Loucy (cell line): Measurements from ENCODE around the gene CELF4.

Experiments used
- H2AFZ ChIP-seq: fragments of 200-600 bp; sonication (generic); 2 replicates; pipeline ENCODE4 v1.6.0; 2016; ENCODE audit warnings: antibody characterized with exemption, mild to moderate bottlenecking, low read length, moderate library complexity
- H3F3A ChIP-seq: fragments of 200-600 bp; 2 replicates; pipeline ENCODE4 v1.6.0; 2016; ENCODE audit warnings: antibody characterized with exemption, low read depth, mild to moderate bottlenecking
- H3K27me3 ChIP-seq: fragments of 200-600 bp; sonication (generic); 2 replicates; pipeline ENCODE4 v1.6.1; 2014; ENCODE audit warnings: low read length, mild to moderate bottlenecking; ENCODE audit not compliant: insufficient read depth, poor library complexity, severe bottlenecking
- H3K36me3 ChIP-seq: fragments of 200-600 bp; sonication (generic); 2 replicates; pipeline ENCODE4 v1.6.1; 2016; ENCODE audit warnings: low read length; ENCODE audit not compliant: insufficient read depth
- H3K4me1 ChIP-seq: fragments of 200-600 bp; sonication (generic); 2 replicates; pipeline ENCODE4 v1.5.1; 2014; ENCODE audit warnings: low read length, mild to moderate bottlenecking; ENCODE audit not compliant: insufficient read depth, poor library complexity, severe bottlenecking
- H3K4me2 ChIP-seq: fragments of 200-600 bp; sonication (generic); 2 replicates; pipeline ENCODE4 v1.6.0; 2014; ENCODE audit warnings: antibody characterized with exemption, low read length, low read depth, mild to moderate bottlenecking; ENCODE audit not compliant: poor library complexity, severe bottlenecking
- H3K4me3 ChIP-seq: fragments of 200-600 bp; sonication (generic); 2 replicates; pipeline ENCODE4 v1.5.1; 2014; ENCODE audit warnings: low read length, mild to moderate bottlenecking, mixed read lengths; ENCODE audit not compliant: poor library complexity, severe bottlenecking
- H3K79me2 ChIP-seq: fragments of 200-600 bp; sonication (generic); 2 replicates; pipeline ENCODE4 v1.6.1; 2014; ENCODE audit warnings: low read length; ENCODE audit not compliant: insufficient read depth
- H3K9ac ChIP-seq: fragments of 200-600 bp; sonication (generic); 2 replicates; pipeline ENCODE4 v1.6.0; 2014; ENCODE audit warnings: mild to moderate bottlenecking, low read depth, low read length, moderate library complexity; ENCODE audit not compliant: poor library complexity, severe bottlenecking
- H3K9me2 ChIP-seq: fragments of 200-600 bp; sonication (generic); replicated peaks from 2 replicates; pipeline ENCODE4 v1.6.1; 2016; ENCODE audit warnings: low read depth, low read length, mixed read lengths
- H3K9me3 ChIP-seq: fragments of 200-600 bp; sonication (generic); 2 replicates; pipeline ENCODE4 v1.6.1; 2014; ENCODE audit warnings: mild to moderate bottlenecking, antibody characterized with exemption, low read length, low read depth; ENCODE audit not compliant: insufficient read depth
- H4K20me1 ChIP-seq: fragments of 200-600 bp; sonication (generic); 2 replicates; pipeline ENCODE4 v1.6.0; 2014; ENCODE audit warnings: antibody characterized with exemption, low read length, mild to moderate bottlenecking; ENCODE audit not compliant: insufficient read depth, poor library complexity, severe bottlenecking
- CTCF ChIP-seq: fragments of 200-600 bp; sonication (generic); conservative IDR thresholded peaks from 2 replicates; pipeline ENCODE4 v1.5.1; 2014; ENCODE audit warnings: mild to moderate bottlenecking, antibody characterized with exemption, low read length
- EZH2phosphoT487 ChIP-seq: fragments of 200-600 bp; IDR thresholded peaks from 2 replicates; pipeline ENCODE4 v1.6.1; 2018; ENCODE audit warnings: antibody characterized with exemption, mild to moderate bottlenecking, moderate library complexity, borderline replicate concordance

The CELF4 gene

GRCh38 chr18:37521510-37522465 lies 43.8 kb downstream of the CELF4 start:
- Histone ChIP-seq H3F3A (no peaks in the 10 kb centered on the region), H3K4me1 (no peaks in the 10 kb centered on the region), H3K4me3 (no peak overlapping the region), H3K27me3 (no peaks in the 10 kb centered on the region), H3K36me3 (no peaks in the 10 kb centered on the region), H4K20me1 (no peaks in the 10 kb centered on the region), H3K9me3 (no peaks in the 10 kb centered on the region), H2AFZ (no peak overlapping the region), H3K9me2 (no peaks in the 10 kb centered on the region), H3K9ac (no peak overlapping the region), H3K4me2 (no peak overlapping the region), H3K79me2 (no peaks in the 10 kb centered on the region)
- TF ChIP-seq CTCF (no peak), EZH2phosphoT487 (no peak)

GRCh38 chr18:37520508-37520907 lies 45.1 kb downstream of the CELF4 start:
- Histone ChIP-seq H3K36me3 (no peaks in the 10 kb centered on the region), H3K9ac (no peak overlapping the region), H4K20me1 (no peaks in the 10 kb centered on the region), H3K4me2 (no peak overlapping the region), H3K4me1 (no peaks in the 10 kb centered on the region), H3K27me3 (no peaks in the 10 kb centered on the region), H3F3A (no peaks in the 10 kb centered on the region), H3K9me3 (no peaks in the 10 kb centered on the region), H3K9me2 (no peaks in the 10 kb centered on the region), H3K79me2 (no peaks in the 10 kb centered on the region), H2AFZ (no peak overlapping the region), H3K4me3 (no peak overlapping the region)
- TF ChIP-seq CTCF: no peak
- TF ChIP-seq EZH2phosphoT487: no peak

GRCh38 chr18:37519510-37520135 lies 46.0 kb downstream of the CELF4 start:
- Histone ChIP-seq H3K36me3 (no peaks in the 10 kb centered on the region), H2AFZ (no peak overlapping the region), H3K9me2 (no peaks in the 10 kb centered on the region), H3K27me3 (no peaks in the 10 kb centered on the region), H3K4me3 (no peak overlapping the region), H3K79me2 (no peaks in the 10 kb centered on the region), H3K9ac (no peak overlapping the region), H3F3A (no peaks in the 10 kb centered on the region), H3K4me2 (no peak overlapping the region), H3K4me1 (no peaks in the 10 kb centered on the region), H4K20me1 (no peaks in the 10 kb centered on the region), H3K9me3 (no peaks in the 10 kb centered on the region)
- no peak for TF ChIP-seq CTCF
